ENCODE data around the gene ATP6V0C.

The ATP6V0C gene

DNA sequence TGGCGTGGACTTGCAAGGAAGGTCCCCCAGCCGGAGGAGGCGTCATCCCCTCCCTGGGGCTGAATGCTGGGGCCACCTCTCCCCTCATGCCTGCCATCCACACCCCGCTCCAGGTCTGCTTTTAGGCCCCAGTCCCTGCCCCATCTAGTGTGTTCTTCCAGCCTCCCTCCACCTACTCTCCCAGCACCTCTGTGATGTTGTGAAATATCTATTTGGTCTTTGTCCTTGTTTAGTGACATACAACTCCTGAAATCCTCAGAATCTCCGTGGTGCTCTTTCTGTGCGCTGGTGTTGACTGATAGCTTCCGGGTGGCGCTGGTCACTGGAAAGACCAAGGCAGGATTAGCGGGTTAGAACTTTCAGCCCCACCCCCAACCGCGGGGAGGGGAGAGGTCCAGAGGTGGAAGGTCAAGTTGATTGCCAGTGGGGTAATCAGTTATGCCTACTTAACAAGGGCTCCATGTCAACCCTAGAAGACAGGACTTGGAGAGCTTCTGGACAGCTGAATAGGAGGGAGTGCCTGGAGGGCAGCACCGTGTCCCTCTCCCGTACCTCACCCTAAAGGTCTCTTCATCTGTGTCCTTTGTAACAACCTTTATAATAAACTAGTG lies 28.7 kb upstream of the ATP6V0C start:
- H2BK5ac ChIP-seq (ENCODE audit: low read depth, low read length, poor library complexity) = no peak overlapping the region
- no peak overlapping the region for H2AFZ ChIP-seq (ENCODE audit: insufficient read depth, low read length, poor library complexity)
- H4K91ac ChIP-seq (ENCODE audit: low read depth, low read length) = no peak overlapping the region
- no peak overlapping the region for H3K9ac ChIP-seq (ENCODE audit: low read length)
- no peak overlapping the region for H2BK120ac ChIP-seq (ENCODE audit: insufficient read depth, low read length, poor library complexity)
- H2BK12ac ChIP-seq (ENCODE audit: low read length) = no peak overlapping the region
- H4K8ac ChIP-seq (ENCODE audit: low read depth, low read length) = no peak overlapping the region
- no peak overlapping the region for H3K4me3 ChIP-seq (ENCODE audit: low read depth, low read length)
- H3K23ac ChIP-seq (ENCODE audit: low read length) = no peak overlapping the region
- DNase-seq = peak in 1 of 2 donors; percentile 62
- no peak overlapping the region for H2AK5ac ChIP-seq (ENCODE audit: low read length)
- no peak overlapping the region for H4K12ac ChIP-seq (ENCODE audit: low read depth, low read length)
- no peak overlapping the region for H3K14ac ChIP-seq (ENCODE audit: low read length)
- peaks cover 2% of the 10 kb centered on the region for H3K9me3 ChIP-seq (ENCODE audit: insufficient read depth, low read depth, low read length)
- H3K4ac ChIP-seq (ENCODE audit: low read depth, low read length) = no peak overlapping the region
- no CpG with 5 or more reads among the region's 13 CpGs for WGBS (ENCODE audit: extremely low coverage, insufficient coverage, insufficient read length)
- H3K79me2 ChIP-seq (ENCODE audit: control insufficient read depth, insufficient read depth, low read length, poor library complexity) = no peaks in the 10 kb centered on the region
- no peaks in the 10 kb centered on the region for H3K27me3 ChIP-seq (ENCODE audit: insufficient read depth, low read length)
- no peak overlapping the region for H3K4me2 ChIP-seq (ENCODE audit: low read length)
- H3K27ac ChIP-seq (ENCODE audit: low read depth, low read length) = no peak overlapping the region
- peaks cover 4 to 5% of the 10 kb centered on the region in 2 experiments for H3K4me1 ChIP-seq (ENCODE audit: control insufficient read depth in 1 of 2, insufficient read depth in 2 of 2, low read length in 2 of 2)
- no peaks in the 10 kb centered on the region for H3K79me1 ChIP-seq (ENCODE audit: low read length)
- H3K18ac ChIP-seq (ENCODE audit: low read length) = no peak overlapping the region
- no peaks in the 10 kb centered on the region for H3K36me3 ChIP-seq (ENCODE audit: control insufficient read depth in 1 of 2, insufficient read depth in 2 of 2, low read length in 2 of 2)

DNA sequence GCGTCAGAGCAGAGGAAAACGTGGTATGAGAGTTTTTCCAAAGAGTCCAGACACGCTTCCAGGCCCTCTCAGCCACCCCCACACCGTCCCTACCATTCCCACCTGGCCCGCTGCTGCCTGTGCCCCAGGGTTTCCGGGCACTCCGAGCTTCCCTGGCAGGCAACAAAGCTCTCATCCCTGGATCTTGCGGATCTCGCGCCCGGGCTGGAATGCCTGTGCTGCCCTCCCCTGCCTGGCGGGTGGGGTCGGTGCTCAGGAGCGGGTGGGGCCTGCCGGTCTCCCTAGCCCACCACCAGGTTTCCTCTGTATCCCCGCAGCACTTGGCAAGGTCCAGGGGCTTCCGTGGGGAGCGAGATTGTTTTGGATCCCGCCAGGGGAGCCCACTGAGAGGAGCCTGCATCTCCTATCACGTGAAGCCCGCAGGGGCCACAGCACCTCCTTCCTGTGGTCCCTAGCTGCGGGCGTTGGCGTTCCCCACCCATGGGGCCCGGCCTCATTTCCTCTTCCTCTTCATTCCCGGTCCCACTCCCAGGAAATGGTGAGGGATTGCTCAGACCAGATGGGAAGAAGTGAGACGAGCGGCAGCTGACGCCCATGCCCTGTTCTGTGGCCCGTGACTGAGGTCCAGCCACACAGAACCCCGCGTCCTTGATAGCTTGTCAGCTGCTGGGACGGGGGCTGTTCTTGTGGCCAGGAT lies 27.8 kb upstream of the ATP6V0C start:
- H3K27me3 ChIP-seq (ENCODE audit: insufficient read depth, low read length) = no peaks in the 10 kb centered on the region
- H3K36me3 ChIP-seq (ENCODE audit: control insufficient read depth in 1 of 2, insufficient read depth in 2 of 2, low read length in 2 of 2) = no peaks in the 10 kb centered on the region
- H3K4me1 ChIP-seq (ENCODE audit: control insufficient read depth in 1 of 2, insufficient read depth in 2 of 2, low read length in 2 of 2) = peaks cover 4 to 5% of the 10 kb centered on the region in 2 experiments
- no peaks in the 10 kb centered on the region for H3K79me2 ChIP-seq (ENCODE audit: control insufficient read depth, insufficient read depth, low read length, poor library complexity)
- H4K91ac ChIP-seq (ENCODE audit: low read depth, low read length) = no peak overlapping the region
- no peak overlapping the region for H4K12ac ChIP-seq (ENCODE audit: low read depth, low read length)
- H3K9me3 ChIP-seq (ENCODE audit: insufficient read depth, low read depth, low read length) = peaks cover 2% of the 10 kb centered on the region
- H3K27ac ChIP-seq (ENCODE audit: low read depth, low read length) = no peak overlapping the region
- H2AK5ac ChIP-seq (ENCODE audit: low read length) = no peak overlapping the region
- no peak overlapping the region for H3K18ac ChIP-seq (ENCODE audit: low read length)
- no peak overlapping the region for H3K4me3 ChIP-seq (ENCODE audit: low read depth, low read length)
- no CpG with 5 or more reads among the region's 33 CpGs for WGBS (ENCODE audit: extremely low coverage, insufficient coverage, insufficient read length)
- H3K9ac ChIP-seq (ENCODE audit: low read length) = no peak overlapping the region
- H3K79me1 ChIP-seq (ENCODE audit: low read length) = no peaks in the 10 kb centered on the region
- H3K23ac ChIP-seq (ENCODE audit: low read length) = no peak overlapping the region
- H2BK12ac ChIP-seq (ENCODE audit: low read length) = no peak overlapping the region
- H3K4me2 ChIP-seq (ENCODE audit: low read length) = no peak overlapping the region
- no peak overlapping the region for H2BK5ac ChIP-seq (ENCODE audit: low read depth, low read length, poor library complexity)
- H3K4ac ChIP-seq (ENCODE audit: low read depth, low read length) = no peak overlapping the region
- no peak overlapping the region for H2AFZ ChIP-seq (ENCODE audit: insufficient read depth, low read length, poor library complexity)
- no peak overlapping the region for H3K14ac ChIP-seq (ENCODE audit: low read length)
- no peak overlapping the region for H4K8ac ChIP-seq (ENCODE audit: low read depth, low read length)
- DNase-seq = no peak
- H2BK120ac ChIP-seq (ENCODE audit: insufficient read depth, low read length, poor library complexity) = no peak overlapping the region

DNA sequence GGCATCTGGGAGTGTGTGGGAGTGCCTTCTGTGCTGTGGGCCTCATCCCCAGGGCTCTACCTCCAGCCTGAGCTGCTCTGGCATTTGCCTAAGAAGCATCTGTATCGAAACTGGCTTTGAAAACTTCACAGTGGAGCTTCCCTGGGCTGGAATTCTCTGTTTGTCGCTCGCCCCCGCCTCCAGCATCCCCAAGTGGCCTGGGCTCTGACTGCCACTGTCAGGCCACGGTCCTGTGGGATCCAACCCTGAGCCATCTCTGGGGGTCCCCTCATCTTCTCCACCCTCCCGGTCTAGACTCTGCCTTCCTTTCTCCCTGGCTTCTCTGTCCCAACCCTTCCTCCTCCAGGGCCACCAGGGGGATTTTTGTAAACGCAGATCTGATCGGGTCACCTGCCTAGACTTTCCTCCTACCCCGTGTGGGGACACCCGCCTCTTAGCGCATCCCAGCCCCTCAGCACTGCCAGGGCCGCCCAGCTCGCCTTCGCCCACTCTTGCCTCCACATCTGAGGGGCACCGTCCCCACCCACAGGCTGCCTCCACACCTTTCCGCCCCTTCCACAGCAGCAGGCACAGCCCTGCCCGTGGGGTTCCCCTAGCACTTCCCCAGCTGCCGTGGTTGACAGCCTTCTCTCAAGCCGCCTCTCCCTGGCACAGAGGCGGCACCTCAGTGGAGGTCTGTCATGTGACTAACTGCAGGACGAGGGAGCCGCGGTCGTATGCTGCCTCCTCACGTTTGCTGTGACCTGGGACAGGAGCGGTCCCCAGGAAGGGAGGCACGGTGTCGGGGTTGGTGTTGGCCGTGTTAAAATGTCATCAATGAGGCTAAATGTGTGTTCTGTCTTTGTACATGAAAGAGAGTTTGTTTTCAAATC lies 26.9 kb upstream of the ATP6V0C start:
- Histone ChIP-seq H3K4me3 (ENCODE audit: low read depth, low read length) (no peak overlapping the region), H2BK5ac (ENCODE audit: low read depth, low read length, poor library complexity) (no peak overlapping the region), H3K36me3 (ENCODE audit: control insufficient read depth in 1 of 2, insufficient read depth in 2 of 2, low read length in 2 of 2) (no peaks in the 10 kb centered on the region), H3K79me1 (ENCODE audit: low read length) (no peaks in the 10 kb centered on the region), H3K79me2 (ENCODE audit: control insufficient read depth, insufficient read depth, low read length, poor library complexity) (no peaks in the 10 kb centered on the region), H4K12ac (ENCODE audit: low read depth, low read length) (no peak overlapping the region), H3K23ac (ENCODE audit: low read length) (no peak overlapping the region), H4K8ac (ENCODE audit: low read depth, low read length) (no peak overlapping the region), H2BK120ac (ENCODE audit: insufficient read depth, low read length, poor library complexity) (no peak overlapping the region), H3K18ac (ENCODE audit: low read length) (no peak overlapping the region), H3K4me1 (ENCODE audit: control insufficient read depth in 1 of 2, insufficient read depth in 2 of 2, low read length in 2 of 2) (peaks cover 4 to 5% of the 10 kb centered on the region in 2 experiments), H3K14ac (ENCODE audit: low read length) (no peak overlapping the region), H3K27me3 (ENCODE audit: insufficient read depth, low read length) (no peaks in the 10 kb centered on the region), H3K9ac (ENCODE audit: low read length) (no peak overlapping the region), H2BK12ac (ENCODE audit: low read length) (no peak overlapping the region), H4K91ac (ENCODE audit: low read depth, low read length) (no peak overlapping the region), H3K4ac (ENCODE audit: low read depth, low read length) (no peak overlapping the region), H3K9me3 (ENCODE audit: insufficient read depth, low read depth, low read length) (peaks cover 2% of the 10 kb centered on the region), H2AFZ (ENCODE audit: insufficient read depth, low read length, poor library complexity) (no peak overlapping the region), H3K27ac (ENCODE audit: low read depth, low read length) (no peak overlapping the region), H2AK5ac (ENCODE audit: low read length) (no peak overlapping the region), H3K4me2 (ENCODE audit: low read length) (no peak overlapping the region)
- no CpG with 5 or more reads among the region's 29 CpGs for WGBS (ENCODE audit: extremely low coverage, insufficient coverage, insufficient read length)
- DNase-seq = peak in 1 of 2 donors; percentile 54

DNA sequence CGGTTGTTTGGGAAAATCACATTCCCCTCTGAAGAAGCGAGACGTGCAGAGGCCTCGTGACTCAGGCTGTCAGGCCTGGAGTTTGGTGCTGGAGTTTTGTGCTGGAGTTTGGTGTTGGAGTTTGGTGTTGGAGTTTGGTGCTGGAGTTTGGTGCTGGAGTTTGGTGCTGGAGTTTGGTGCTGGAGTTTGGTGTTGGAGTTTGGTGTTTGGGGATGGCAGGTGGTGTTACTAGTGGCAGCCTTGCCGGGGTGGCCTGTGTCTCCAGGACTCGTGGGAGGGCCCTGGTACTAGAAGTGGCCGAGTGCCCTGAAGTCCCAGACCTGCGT lies 26.3 kb upstream of the ATP6V0C start:
- no peaks in the 10 kb centered on the region for H3K27me3 ChIP-seq (ENCODE audit: insufficient read depth, low read length)
- H3K4me3 ChIP-seq (ENCODE audit: low read depth, low read length) = no peak overlapping the region
- no peak overlapping the region for H3K4me2 ChIP-seq (ENCODE audit: low read length)
- no peak for DNase-seq
- H3K36me3 ChIP-seq (ENCODE audit: control insufficient read depth in 1 of 2, insufficient read depth in 2 of 2, low read length in 2 of 2) = no peaks in the 10 kb centered on the region
- no peak overlapping the region for H4K12ac ChIP-seq (ENCODE audit: low read depth, low read length)
- no peak overlapping the region for H3K18ac ChIP-seq (ENCODE audit: low read length)
- no peak overlapping the region for H2AK5ac ChIP-seq (ENCODE audit: low read length)
- H3K9me3 ChIP-seq (ENCODE audit: insufficient read depth, low read depth, low read length) = no peaks in the 10 kb centered on the region
- no CpG with 5 or more reads among the region's 8 CpGs for WGBS (ENCODE audit: extremely low coverage, insufficient coverage, insufficient read length)
- no peak overlapping the region for H4K8ac ChIP-seq (ENCODE audit: low read depth, low read length)
- no peak overlapping the region for H2BK120ac ChIP-seq (ENCODE audit: insufficient read depth, low read length, poor library complexity)
- no peaks in the 10 kb centered on the region for H3K79me1 ChIP-seq (ENCODE audit: low read length)
- H3K4me1 ChIP-seq (ENCODE audit: control insufficient read depth in 1 of 2, insufficient read depth in 2 of 2, low read length in 2 of 2) = peaks cover 4 to 5% of the 10 kb centered on the region in 2 experiments
- no peak overlapping the region for H4K91ac ChIP-seq (ENCODE audit: low read depth, low read length)
- no peak overlapping the region for H3K27ac ChIP-seq (ENCODE audit: low read depth, low read length)
- no peak overlapping the region for H2AFZ ChIP-seq (ENCODE audit: insufficient read depth, low read length, poor library complexity)
- no peak overlapping the region for H3K4ac ChIP-seq (ENCODE audit: low read depth, low read length)
- H3K14ac ChIP-seq (ENCODE audit: low read length) = no peak overlapping the region
- no peak overlapping the region for H2BK5ac ChIP-seq (ENCODE audit: low read depth, low read length, poor library complexity)
- H3K23ac ChIP-seq (ENCODE audit: low read length) = no peak overlapping the region
- H3K9ac ChIP-seq (ENCODE audit: low read length) = no peak overlapping the region
- no peak overlapping the region for H2BK12ac ChIP-seq (ENCODE audit: low read length)
- H3K79me2 ChIP-seq (ENCODE audit: control insufficient read depth, insufficient read depth, low read length, poor library complexity) = no peaks in the 10 kb centered on the region

Measured in trophoblast cell (in vitro differentiated cells and primary cell).